ENCODE data around the gene PTPN22.

Gene PTPN22

GRCh38 chr1:113768916-113769600 is 102.5 kb downstream of the PTPN22 start:
- Histone ChIP-seq H3K4me1 (peaks cover 48% of the 10 kb centered on the region), H3K9me3 (no peaks in the 10 kb centered on the region), H3K36me3 (replicated peaks) (peaks cover 13% of the 10 kb centered on the region), H3K4me3 (no peak overlapping the region), H3K27me3 (ENCODE audit: low read depth) (no peaks in the 10 kb centered on the region)
- DNase-seq (ENCODE audit: low spot score in 2 of 2), result peak; percentile 50 to 89
- in situ Hi-C loops (cut with MboI; ENCODE audit: low sequenced_read_pairs), result no loop called here

GRCh38 chr1:113765306-113766230 is 105.9 kb downstream of the PTPN22 start:
- H3K4me3 ChIP-seq, result no peak overlapping the region
- H3K4me1 ChIP-seq, result peaks cover 51% of the 10 kb centered on the region
- no peaks in the 10 kb centered on the region for H3K9me3 ChIP-seq
- in situ Hi-C loops (cut with MboI; ENCODE audit: low sequenced_read_pairs), result no loop called here
- H3K27me3 ChIP-seq (ENCODE audit: low read depth), result no peaks in the 10 kb centered on the region
- peaks cover 16% of the 10 kb centered on the region for H3K36me3 ChIP-seq (replicated peaks)
- DNase-seq (ENCODE audit: low spot score in 2 of 2), result no peak

Data from HAP-1 (cell line).